Measurements from ENCODE around the gene SNRK. TPM values are rescaled to one million over a fixed set of nuclear protein-coding genes. Genes with fewer than 3 reads are reported as not detected.

Gene SNRK
- total RNA-seq, 1 experiment from 2014 or later: 16.6 TPM

- CTCF ChIA-PET: no interaction called here
- no peaks in the 10 kb centered on the region for H3K9me3 Mint-ChIP-seq (ENCODE audit: unreplicated experiment)
- no peak for TF ChIP-seq CTCF (IDR thresholded peaks at IDR 0.05; ENCODE audit: unreplicated experiment)
- H3K4me3 Mint-ChIP-seq (ENCODE audit: unreplicated experiment): no peak overlapping the region
- H3K27me3 Mint-ChIP-seq (ENCODE audit: insufficient read depth, unreplicated experiment): no peaks in the 10 kb centered on the region
- H3K36me3 Mint-ChIP-seq (ENCODE audit: insufficient read depth, unreplicated experiment): peaks cover 12% of the 10 kb centered on the region
- no TSS peak for BruUV-seq (replicated peaks)
- peaks cover 18% of the 10 kb centered on the region for H3K4me1 Mint-ChIP-seq (ENCODE audit: insufficient read depth, unreplicated experiment)
- no peak for DNase-seq (ENCODE audit: unreplicated experiment)
- POLR2A ChIA-PET: no interaction called here
- H3K27ac Mint-ChIP-seq (ENCODE audit: low read depth, unreplicated experiment): no peak overlapping the region
- intact Hi-C loops (cut with micrococcal nuclease): no loop called here
These were observed 37.2 kb downstream of the SNRK start for GRCh38 chr3:43323541-43323940.

GRCh38 chr3:43326891-43327581, 40.7 kb downstream of the SNRK start:
- Mint-ChIP-seq H3K4me3 (ENCODE audit: unreplicated experiment) (no peak overlapping the region), H3K4me1 (ENCODE audit: insufficient read depth, unreplicated experiment) (peaks cover 12% of the 10 kb centered on the region), H3K27ac (ENCODE audit: low read depth, unreplicated experiment) (peak overlapping the region; percentile 54), H3K9me3 (ENCODE audit: unreplicated experiment) (no peaks in the 10 kb centered on the region), H3K27me3 (ENCODE audit: insufficient read depth, unreplicated experiment) (no peaks in the 10 kb centered on the region), H3K36me3 (ENCODE audit: insufficient read depth, unreplicated experiment) (peaks cover 11% of the 10 kb centered on the region)
- POLR2A ChIA-PET: interaction anchor here (0.6 kb wide), 1 partner anchor 26 kb away, joined by 4 read pairs; no protein-coding TSS in a partner anchor
- no peak for TF ChIP-seq CTCF (IDR thresholded peaks at IDR 0.05; ENCODE audit: unreplicated experiment)
- intact Hi-C loops (cut with micrococcal nuclease): no loop called here
- no TSS peak for BruUV-seq (replicated peaks)
- DNase-seq (ENCODE audit: unreplicated experiment): no peak
- CTCF ChIA-PET: interaction anchor here (2.2 kb wide), 1 partner anchor 171 kb away, joined by 6 read pairs; no protein-coding TSS in a partner anchor

- ChIA-PET CTCF (interaction anchor here (2.2 kb wide), 1 partner anchor 171 kb away, joined by 6 read pairs; no protein-coding TSS in a partner anchor), POLR2A (interaction anchor here (0.7 to 1.5 kb wide), 2 partner anchors 12 to 37 kb away, joined by 3 read pairs; no protein-coding TSS in a partner anchor)
- Mint-ChIP-seq H3K4me3 (ENCODE audit: unreplicated experiment) (no peak overlapping the region), H3K9me3 (ENCODE audit: unreplicated experiment) (no peaks in the 10 kb centered on the region), H3K27ac (ENCODE audit: low read depth, unreplicated experiment) (no peak overlapping the region), H3K36me3 (ENCODE audit: insufficient read depth, unreplicated experiment) (peaks cover 16% of the 10 kb centered on the region), H3K4me1 (ENCODE audit: insufficient read depth, unreplicated experiment) (peaks cover 12% of the 10 kb centered on the region), H3K27me3 (ENCODE audit: insufficient read depth, unreplicated experiment) (no peaks in the 10 kb centered on the region)
- TF ChIP-seq CTCF (IDR thresholded peaks at IDR 0.05; ENCODE audit: unreplicated experiment): no peak
- intact Hi-C loops (cut with micrococcal nuclease): no loop called here
- no TSS peak for BruUV-seq (replicated peaks)
- no peak for DNase-seq (ENCODE audit: unreplicated experiment)
These were observed 41.2 kb downstream of the SNRK start for GRCh38 chr3:43327582-43327979.

- intact Hi-C loops (cut with micrococcal nuclease): no loop called here
These were observed 42.3 kb downstream of the SNRK start for GRCh38 chr3:43328653-43329052.

More at GRCh38 chr3:43328653-43329052, 42.3 kb downstream of the SNRK start:
- no TSS peak for BruUV-seq (replicated peaks)
- DNase-seq (ENCODE audit: unreplicated experiment): no peak
- ChIA-PET POLR2A (interaction anchor here (0.6 to 1.5 kb wide), 2 partner anchors 11 to 130 kb away, joined by 3 read pairs; no protein-coding TSS in a partner anchor), CTCF (interaction anchor here (0.7 kb wide), 1 partner anchor 157 kb away, joined by 3 read pairs; no protein-coding TSS in a partner anchor)
- no peaks in the 10 kb centered on the region for H3K27me3 Mint-ChIP-seq (ENCODE audit: insufficient read depth, unreplicated experiment)
- no peak for TF ChIP-seq CTCF (IDR thresholded peaks at IDR 0.05; ENCODE audit: unreplicated experiment)
- no peaks in the 10 kb centered on the region for H3K9me3 Mint-ChIP-seq (ENCODE audit: unreplicated experiment)
- H3K36me3 Mint-ChIP-seq (ENCODE audit: insufficient read depth, unreplicated experiment): peaks cover 19% of the 10 kb centered on the region
- no peak overlapping the region for H3K27ac Mint-ChIP-seq (ENCODE audit: low read depth, unreplicated experiment)
- peaks cover 12% of the 10 kb centered on the region for H3K4me1 Mint-ChIP-seq (ENCODE audit: insufficient read depth, unreplicated experiment)
- H3K4me3 Mint-ChIP-seq (ENCODE audit: unreplicated experiment): no peak overlapping the region
